Amniotic stem cell (primary cell): ENCODE measurements around the gene PIANP.
A peak's percentile ranks its signal among the peaks of the same experiment; 100 is the strongest.

Experiments
- DNase-seq: peaks from one replicate; lab custom pipeline; 2025; lab: John Stamatoyannopoulos, UW

Gene PIANP

DNA sequence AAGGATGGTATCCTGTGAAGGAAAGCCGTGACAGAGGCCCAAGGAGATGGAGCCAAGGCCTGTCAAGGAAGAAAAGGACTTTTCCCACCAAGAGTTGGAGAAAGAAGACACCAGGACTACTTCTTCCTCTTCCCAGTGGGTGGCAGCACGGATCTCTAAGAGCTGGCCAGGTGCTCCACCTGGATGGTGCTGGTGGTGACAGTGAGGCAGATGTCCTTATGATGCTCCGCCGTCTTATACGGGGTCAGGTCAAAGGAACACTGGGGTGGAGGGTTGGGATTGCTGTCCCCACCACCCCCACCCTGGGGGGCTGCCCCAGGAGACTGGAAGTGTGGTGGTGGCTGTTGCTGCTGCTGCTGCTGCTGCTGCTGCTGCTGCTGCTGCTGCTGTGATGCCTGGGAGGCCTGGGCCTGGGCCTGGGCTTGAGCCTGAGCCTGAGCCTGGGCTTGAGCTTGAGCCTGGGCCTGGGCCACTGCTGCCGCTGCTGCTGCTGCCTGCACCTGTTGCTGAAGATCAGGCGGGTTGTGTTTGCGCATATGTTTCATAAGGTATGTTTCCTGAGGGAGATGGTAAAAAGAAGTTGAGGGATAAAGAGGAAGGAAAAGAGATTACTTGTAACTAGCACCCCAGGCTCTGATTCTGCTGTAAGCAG lies 32.9 kb downstream of the PIANP start:
- DNase-seq = no peak

DNA sequence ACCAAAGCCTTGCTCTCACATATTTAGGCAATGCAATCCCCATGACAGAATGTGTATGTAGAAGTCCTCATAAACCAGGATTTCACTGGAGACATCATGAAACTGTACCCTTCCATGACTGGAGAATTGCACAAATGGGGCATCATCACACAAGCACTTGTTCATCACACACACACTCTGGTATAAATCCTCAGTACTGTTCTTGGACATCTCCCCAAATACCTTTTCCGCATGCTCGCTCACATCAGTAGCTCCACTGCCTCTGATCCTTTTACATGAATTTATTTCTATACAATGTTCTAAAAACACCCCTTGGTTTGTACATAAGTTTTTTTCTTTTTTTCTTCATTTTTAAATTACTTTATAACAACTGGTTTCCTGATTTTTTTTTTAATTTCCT lies 34.4 kb downstream of the PIANP start:
- DNase-seq = no peak

DNA sequence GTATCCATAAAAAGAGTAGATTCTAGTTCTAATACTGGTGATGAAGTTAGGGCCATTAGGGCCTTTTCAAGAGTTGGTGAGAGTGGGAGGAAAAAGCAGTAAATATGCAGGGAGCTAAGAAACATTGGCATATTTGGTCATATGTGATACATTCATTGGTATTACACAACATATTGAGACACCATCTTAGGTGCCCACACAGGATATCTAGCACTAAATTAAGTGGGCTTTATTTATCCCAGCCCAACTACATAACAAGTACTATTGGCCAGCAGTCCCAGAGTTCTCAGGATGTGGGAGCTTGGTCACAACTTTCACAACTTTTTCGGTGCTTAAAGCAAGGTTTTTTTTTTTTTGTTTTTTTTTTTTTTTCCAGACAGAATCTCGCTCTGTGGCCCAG lies 35.7 kb downstream of the PIANP start:
- no peak for DNase-seq

DNA sequence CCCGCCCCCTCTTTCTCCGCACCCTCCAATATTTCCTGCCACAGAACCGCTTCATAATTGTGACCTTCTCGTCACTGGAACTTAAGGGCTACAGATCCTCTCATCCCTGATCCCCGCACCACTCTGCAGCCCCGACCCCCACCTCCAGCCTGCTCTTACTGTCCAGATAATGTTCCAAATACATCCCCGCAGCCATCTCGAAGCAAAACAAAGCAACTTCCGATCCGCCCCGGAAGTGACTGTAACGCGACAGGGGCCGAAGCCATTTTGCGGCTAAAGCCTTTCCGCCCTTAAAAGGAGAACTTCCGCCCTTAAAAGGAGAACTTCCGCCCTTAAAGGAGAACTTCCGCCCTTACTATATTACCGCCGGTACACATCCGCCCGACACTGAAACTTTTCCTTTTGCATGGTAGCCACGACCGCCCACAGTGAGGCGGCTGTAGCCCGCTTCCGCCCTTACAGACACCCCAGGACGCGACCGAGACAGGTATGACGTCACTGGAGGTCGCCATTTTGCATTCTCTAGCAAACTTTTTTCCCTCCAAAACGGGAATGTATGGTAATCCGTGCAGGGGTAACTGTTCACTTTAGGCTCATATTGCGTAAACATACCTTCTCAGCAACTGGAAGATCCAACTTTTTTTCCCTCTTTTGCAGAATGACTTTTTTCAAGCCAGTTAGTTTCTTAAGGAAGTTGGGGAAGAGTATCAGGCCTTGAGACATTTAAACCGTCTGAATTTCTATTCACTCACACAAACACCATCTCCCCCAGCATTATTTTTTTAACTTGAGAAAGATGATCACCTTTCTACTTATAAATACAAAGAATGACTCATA lies 37.5 kb downstream of the PIANP start, which contains the start of gene ING4:
Gene ING4 (minus strand): TSS at position 214 of the 837 bp plus-strand sequence. CDS start 18 bp downstream, at position 196.
- DNase-seq = peak; percentile 97

DNA sequence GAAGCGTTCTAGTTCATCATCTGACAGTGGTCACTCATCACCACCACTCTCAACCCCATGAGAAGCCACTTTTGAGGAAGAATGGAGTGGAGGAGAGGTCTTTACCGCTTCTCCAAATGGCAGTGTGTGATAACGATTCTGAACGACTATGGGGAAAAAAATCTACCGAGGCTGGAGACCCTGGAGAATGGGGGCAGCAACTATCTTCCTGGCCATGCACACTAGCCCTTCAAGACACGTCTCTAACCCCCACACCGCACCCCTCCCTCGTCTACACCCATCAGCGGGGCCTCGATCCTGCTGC lies 38.1 kb downstream of the PIANP start:
- no peak for DNase-seq

DNA sequence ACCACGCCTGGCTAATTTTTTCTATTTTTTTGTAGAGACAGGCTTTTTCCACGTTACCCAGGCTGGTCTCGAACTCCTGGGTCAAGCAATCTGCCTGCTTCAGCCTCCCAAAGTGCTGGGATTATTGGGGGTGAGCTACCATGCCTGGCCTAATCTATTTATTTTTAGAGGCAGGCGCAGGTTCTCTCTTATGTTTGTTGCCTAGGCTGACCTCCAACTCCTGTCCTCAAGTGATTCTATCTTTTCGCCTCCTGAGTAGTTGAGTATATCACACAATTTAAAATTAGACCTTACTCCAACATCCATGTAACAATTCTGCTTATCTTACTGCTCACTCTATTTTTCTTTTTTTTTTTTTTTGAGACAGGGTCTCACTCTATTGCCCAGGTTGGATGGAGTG lies 46.6 kb downstream of the PIANP start:
- DNase-seq = no peak

DNA sequence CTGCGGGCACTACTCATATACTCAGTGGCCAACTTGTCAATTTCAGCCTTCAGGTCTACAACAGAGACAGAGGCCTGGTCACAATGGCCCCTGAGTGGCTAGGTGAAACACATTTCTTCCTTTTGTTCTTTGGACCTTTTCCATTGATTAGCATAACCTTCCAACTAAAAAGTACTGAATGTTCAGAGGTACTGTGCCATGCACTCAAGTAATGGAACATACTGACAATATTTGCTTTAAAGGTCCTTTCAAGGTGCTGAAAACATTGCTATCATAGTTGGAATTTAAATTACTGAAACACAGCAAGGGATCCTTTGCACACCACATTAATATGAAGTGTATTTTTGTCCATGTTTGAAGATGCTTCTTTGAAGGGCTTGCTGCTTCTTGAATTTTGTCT lies 47.3 kb downstream of the PIANP start:
- no peak for DNase-seq

DNA sequence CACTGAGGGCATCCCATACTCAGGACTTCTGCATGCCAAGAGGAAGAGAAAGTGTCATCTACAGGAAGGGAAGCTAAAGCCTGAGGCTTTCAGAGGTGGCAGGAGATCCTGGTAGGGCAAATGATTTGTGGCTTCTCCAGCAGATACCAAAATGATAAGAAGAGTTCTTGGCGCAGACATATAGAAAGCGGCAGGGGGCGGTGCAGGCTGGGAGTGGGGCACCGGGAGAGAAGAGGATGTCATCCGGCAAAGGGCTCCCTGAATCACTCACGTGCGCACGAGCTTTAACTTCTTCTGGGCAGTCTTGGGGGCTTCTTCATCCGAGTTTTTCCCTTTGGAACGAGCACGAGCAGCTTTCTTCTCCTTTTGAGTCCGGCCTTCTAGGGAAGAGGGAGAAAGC lies 48.2 kb downstream of the PIANP start:
- DNase-seq = no peak

DNA sequence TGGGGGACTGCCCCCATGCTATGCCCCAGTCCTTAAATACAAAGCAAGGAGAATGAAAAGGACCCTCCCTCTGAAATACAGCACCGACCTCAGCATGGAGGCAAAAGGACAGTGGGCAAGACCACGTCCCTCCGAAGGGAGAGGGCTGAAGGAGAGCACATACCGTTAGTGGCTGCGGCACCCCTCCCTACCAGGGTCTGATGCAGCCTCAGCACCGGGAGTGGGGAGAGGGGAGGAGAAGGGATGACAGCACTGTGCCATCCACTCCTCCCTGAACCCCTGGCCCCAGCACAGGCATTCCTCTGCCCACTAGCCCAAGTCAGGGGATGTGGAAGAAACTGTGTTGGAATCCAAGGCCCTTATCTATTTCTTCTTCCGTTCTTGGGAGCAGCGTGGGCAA lies 49.8 kb downstream of the PIANP start:
- no peak for DNase-seq

DNA sequence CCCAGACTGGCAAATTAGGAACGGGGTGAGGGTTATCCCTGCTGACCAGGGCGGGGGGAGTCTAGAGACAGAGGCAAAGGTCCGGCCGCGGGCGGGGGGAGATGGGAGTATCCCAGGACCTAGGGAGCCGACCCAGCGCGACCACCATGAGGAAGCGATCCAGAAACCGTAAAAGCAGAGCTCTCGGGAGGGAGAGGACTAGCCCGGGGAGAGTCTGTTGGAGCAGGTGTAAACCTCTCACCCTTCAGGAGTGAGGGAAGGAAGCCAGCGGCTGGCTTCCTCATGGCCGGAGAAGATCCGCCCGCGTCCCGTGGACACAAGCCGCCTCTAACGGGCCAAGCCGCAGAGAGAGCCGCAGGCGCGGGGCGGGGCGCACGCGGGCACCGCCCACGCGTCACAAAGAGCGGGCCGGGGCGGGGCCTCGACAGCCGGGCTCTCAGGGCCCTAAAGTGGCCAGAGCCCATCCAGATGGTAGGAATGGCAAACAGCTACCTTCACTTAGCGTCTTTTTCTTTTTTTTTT lies 53.5 kb downstream of the PIANP start, which contains the start of gene ACRBP:
Gene ACRBP (minus strand): TSS at position 350 of the 522 bp plus-strand sequence. CDS start 66 bp downstream, at position 284.
- DNase-seq = no peak

DNA sequence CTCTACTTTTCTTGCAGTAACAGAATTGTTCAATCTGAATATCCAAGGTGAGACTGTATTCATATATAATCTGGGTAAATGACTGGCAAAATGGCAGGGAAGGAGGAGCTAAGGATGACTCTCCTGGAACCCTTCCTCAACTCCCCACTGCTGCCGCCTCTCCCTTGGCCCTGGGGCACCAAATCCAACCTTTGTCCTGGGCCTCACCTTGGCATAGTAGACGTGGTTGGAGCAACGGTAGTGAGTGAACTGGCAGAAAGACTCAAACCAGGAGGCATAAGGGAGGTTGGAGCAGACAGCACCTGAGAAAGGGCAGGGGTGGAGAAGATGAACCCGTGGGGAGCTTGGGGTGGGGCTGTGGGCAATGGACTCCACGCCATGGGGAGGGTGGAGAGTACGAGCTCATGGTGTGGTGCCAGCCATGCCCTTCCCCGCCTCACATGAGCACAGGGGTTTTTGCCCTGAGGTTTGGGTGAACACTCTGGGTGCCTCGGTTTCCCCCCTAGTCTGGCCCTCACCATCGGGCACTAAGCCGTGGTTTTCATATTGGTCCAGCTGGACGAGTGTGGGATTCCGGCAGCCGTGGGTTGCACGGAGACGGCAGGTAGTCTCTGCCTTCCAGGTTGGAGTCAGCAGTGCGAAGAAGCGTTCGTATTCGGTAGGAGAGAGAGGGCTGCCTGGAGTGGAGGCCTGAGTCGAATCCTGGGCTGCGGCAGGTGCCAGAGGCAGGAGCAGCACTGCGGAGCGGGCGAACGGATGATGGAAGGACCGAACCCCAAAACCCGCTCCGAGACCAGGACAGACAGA lies 54.1 kb downstream of the PIANP start:
- no peak for DNase-seq

DNA sequence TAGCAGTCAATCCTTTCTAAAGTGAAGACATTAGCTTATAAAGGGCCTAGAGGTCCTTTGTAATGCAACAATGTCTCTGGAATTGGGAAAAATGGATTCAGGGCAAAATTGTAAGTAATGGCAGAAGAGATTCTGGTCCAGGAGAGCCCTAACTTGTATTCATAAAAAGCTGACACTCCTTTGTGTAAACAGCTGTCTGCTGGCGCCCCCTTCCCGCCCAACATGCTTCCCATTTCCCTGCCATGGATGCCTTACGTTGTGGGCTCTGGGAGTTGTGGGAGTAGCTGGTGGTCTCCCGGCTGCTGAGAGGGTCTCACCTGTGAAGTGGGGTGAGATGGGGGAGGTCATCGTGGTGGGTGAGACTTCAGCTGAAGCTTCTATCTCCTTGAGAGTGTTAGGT lies 55.7 kb downstream of the PIANP start:
- DNase-seq = no peak

DNA sequence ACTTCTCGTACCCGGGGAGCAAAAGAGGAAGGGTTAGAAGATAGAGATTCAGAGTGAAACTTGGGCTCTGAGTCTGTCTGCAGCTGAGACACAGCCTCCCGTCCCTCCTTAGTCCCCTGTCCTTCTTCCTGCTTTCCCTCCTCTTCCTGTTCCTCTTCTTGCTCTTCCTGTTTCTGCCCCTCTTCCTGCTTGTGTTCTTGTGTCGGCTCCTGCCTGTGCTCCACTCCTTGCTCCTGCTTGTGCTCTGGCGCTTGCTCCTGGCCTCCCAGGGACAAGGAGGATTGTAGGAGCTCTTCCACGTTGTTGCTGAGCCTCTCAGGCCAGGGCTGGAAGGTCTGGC lies 56.4 kb downstream of the PIANP start:
- no peak for DNase-seq
